Mammary epithelial cell (primary cell): ENCODE measurements around the gene PTPRM.

ENCODE experiments used
- CTCF ChIP-seq, 2 donors: IDR thresholded peaks in 1 of 2; conservative IDR thresholded peaks in 1 of 2; 2 replicates each; pipeline ENCODE4 v1.5.1; 2011 to 2012; ENCODE audit warnings: inconsistent platforms in 2 of 2, low read length in 2 of 2, mild to moderate bottlenecking in 2 of 2, control low read depth in 1 of 2, low read depth in 1 of 2; ENCODE audit not compliant: insufficient read depth in 1 of 2; ENCODE audit errors: extremely low read depth in 1 of 2
- EZH2 ChIP-seq: IDR thresholded peaks from 2 replicates; pipeline ENCODE4 v1.6.1; 2012; ENCODE audit warnings: low read length, inconsistent platforms, borderline replicate concordance

DNA sequence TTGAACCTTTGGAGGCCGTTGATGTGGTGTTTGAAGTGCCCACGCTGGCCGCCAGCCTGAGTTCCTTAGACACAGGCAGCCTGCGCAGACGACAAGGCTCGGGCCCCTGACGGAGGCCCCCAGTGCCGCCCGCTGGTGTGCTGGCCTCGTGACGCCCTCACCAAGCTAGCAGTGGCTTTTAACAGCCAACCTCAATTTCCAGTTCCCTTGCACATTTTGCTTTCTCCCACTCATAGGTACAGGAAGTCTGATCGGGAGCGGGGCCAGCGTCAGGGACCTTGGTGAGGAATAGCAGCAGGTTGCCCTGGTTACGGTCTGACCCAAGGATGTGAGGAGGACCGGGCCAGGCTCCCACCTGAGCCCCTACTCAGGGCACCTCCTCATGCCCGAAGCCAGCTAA is 834.5 kb downstream of the PTPRM start:
- TF ChIP-seq CTCF (conservative IDR thresholded peaks at IDR 0.05 in 1 of 2, IDR thresholded peaks at IDR 0.05 in 1 of 2; ENCODE audit: extremely low read depth in 1 of 2, insufficient read depth in 1 of 2, low read depth in 1 of 2, low read length in 2 of 2) (no peak), EZH2 (no peak)
